ENCODE results near the gene TMEM54.

- TF ChIP-seq EZH2 (IDR thresholded peaks at IDR 0.05; ENCODE audit: borderline replicate concordance), result no peak
- no peak for TF ChIP-seq CTCF (IDR thresholded peaks at IDR 0.05; ENCODE audit: poor library complexity)
Observed at GRCh38 chr1:32881871-32882850, 19.0 kb downstream of the TMEM54 start.
